Stimulated activated naive CD4-positive, alpha-beta T cell (primary cell): Measurements from ENCODE around the gene NR2C2.
A peak's percentile ranks its signal among the peaks of the same experiment; 100 is the strongest.

Experiments
- DNase-seq, 6 experiments: peaks; one replicate each; lab custom pipeline; 2025; lab: John Stamatoyannopoulos, UW

The NR2C2 gene

GRCh38 chr3:15023249-15023648 is 75.9 kb downstream of the NR2C2 start:
- DNase-seq: no peak

- no peak for DNase-seq
Observed at GRCh38 chr3:15023719-15024118, 76.3 kb downstream of the NR2C2 start.

GRCh38 chr3:15029625-15030024 is 82.2 kb downstream of the NR2C2 start:
- no peak for DNase-seq

- DNase-seq: no peak
Observed at GRCh38 chr3:15032650-15033049, 85.3 kb downstream of the NR2C2 start.

GRCh38 chr3:15033103-15033502 is 85.7 kb downstream of the NR2C2 start:
- DNase-seq: no peak

GRCh38 chr3:15038306-15038705 is 90.9 kb downstream of the NR2C2 start:
- no peak for DNase-seq

GRCh38 chr3:15040844-15041243 is 93.5 kb downstream of the NR2C2 start:
- DNase-seq: no peak

GRCh38 chr3:15041950-15042349 is 94.6 kb downstream of the NR2C2 start:
- DNase-seq: no peak

- no peak for DNase-seq
Observed at GRCh38 chr3:15042936-15043335, 95.6 kb downstream of the NR2C2 start.

GRCh38 chr3:15043408-15044171 is 96.2 kb downstream of the NR2C2 start:
- DNase-seq: no peak

- DNase-seq: no peak
Observed at GRCh38 chr3:15044326-15044725, 96.9 kb downstream of the NR2C2 start.

GRCh38 chr3:15045667-15046066 is 98.3 kb downstream of the NR2C2 start:
- DNase-seq: no peak

- DNase-seq: no peak
Observed at GRCh38 chr3:15049584-15049983, 102.2 kb downstream of the NR2C2 start.

GRCh38 chr3:15050405-15051092 is 103.2 kb downstream of the NR2C2 start:
- DNase-seq: no peak

GRCh38 chr3:15051531-15051930 is 104.1 kb downstream of the NR2C2 start:
- DNase-seq: peak in 4 of 6 experiments; percentile 3 to 17 (median 12)

- no peak for DNase-seq
Observed at GRCh38 chr3:15052335-15053242, 105.2 kb downstream of the NR2C2 start.

- DNase-seq: no peak
Observed at GRCh38 chr3:15053541-15053940, 106.2 kb downstream of the NR2C2 start.

- DNase-seq: no peak
Observed at GRCh38 chr3:15055019-15055557, 107.7 kb downstream of the NR2C2 start.

- DNase-seq: no peak
Observed at GRCh38 chr3:15056676-15057404, 109.5 kb downstream of the NR2C2 start.

- no peak for DNase-seq
Observed at GRCh38 chr3:15060029-15060428, 112.6 kb downstream of the NR2C2 start.

- no peak for DNase-seq
Observed at GRCh38 chr3:15063238-15063637, 115.9 kb downstream of the NR2C2 start.
